Measurements from ENCODE around the gene SRC.

Gene SRC

DNA sequence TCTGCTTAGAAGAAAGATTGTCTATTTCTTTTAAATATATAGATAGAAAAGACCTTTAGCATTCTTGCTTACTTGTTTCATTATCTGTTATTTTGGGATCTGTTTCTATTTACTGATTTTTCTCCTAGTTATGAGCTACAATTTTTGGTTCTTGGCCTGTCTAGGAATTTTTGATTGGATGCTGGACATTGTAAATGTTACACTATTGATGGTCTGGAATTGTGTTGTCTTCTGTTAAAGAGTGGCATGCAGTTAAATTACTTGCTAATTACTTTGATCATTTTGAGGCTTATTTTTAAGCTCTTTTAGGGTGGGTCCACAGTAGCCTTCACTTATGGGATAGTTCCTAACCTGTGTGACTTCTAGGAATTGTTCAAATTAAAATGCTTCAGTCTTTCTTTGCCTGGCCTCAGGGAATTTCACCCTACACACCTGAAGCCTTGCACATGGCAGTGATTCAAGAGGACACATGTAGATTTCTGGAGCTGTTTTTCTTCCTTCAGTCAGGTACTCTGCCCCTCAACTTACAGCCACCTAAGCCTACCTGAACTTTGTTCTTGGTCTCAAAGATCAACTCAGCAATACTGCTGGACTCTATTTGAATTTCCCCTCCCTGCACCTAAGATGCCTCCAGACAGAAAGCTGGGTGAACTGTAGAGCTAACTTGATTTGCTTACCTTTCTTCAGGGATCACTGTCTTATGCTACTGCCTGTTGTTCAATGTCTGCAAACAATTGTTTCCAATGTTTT is 108.9 kb downstream of the SRC start:
- DNase-seq (ENCODE audit: low read depth) = no peak
- TF ChIP-seq, protein P1, sequence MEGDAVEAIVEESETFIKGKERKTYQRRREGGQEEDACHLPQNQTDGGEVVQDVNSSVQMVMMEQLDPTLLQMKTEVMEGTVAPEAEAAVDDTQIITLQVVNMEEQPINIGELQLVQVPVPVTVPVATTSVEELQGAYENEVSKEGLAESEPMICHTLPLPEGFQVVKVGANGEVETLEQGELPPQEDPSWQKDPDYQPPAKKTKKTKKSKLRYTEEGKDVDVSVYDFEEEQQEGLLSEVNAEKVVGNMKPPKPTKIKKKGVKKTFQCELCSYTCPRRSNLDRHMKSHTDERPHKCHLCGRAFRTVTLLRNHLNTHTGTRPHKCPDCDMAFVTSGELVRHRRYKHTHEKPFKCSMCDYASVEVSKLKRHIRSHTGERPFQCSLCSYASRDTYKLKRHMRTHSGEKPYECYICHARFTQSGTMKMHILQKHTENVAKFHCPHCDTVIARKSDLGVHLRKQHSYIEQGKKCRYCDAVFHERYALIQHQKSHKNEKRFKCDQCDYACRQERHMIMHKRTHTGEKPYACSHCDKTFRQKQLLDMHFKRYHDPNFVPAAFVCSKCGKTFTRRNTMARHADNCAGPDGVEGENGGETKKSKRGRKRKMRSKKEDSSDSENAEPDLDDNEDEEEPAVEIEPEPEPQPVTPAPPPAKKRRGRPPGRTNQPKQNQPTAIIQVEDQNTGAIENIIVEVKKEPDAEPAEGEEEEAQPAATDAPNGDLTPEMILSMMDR (conservative IDR thresholded peaks at IDR 0.05; ENCODE audit: low read length) = no peak
- no peak overlapping the region for H3K4me3 ChIP-seq (ENCODE audit: low read length)

Measured in AG10803 (cell line).